VCaP (cell line): ENCODE data around the gene DGCR2.

Experiments
- H3K27ac ChIP-seq: fragments of 450-650 bp; 2 replicates; pipeline ENCODE4 v1.5.1; 2017
- TF ChIP-seq, protein P1 (sequence below): fragments of 450-650 bp; conservative IDR thresholded peaks from 2 replicates; pipeline ENCODE4 v1.5.1; 2017; ENCODE audit warnings: mild to moderate bottlenecking, moderate library complexity

Gene DGCR2

DNA sequence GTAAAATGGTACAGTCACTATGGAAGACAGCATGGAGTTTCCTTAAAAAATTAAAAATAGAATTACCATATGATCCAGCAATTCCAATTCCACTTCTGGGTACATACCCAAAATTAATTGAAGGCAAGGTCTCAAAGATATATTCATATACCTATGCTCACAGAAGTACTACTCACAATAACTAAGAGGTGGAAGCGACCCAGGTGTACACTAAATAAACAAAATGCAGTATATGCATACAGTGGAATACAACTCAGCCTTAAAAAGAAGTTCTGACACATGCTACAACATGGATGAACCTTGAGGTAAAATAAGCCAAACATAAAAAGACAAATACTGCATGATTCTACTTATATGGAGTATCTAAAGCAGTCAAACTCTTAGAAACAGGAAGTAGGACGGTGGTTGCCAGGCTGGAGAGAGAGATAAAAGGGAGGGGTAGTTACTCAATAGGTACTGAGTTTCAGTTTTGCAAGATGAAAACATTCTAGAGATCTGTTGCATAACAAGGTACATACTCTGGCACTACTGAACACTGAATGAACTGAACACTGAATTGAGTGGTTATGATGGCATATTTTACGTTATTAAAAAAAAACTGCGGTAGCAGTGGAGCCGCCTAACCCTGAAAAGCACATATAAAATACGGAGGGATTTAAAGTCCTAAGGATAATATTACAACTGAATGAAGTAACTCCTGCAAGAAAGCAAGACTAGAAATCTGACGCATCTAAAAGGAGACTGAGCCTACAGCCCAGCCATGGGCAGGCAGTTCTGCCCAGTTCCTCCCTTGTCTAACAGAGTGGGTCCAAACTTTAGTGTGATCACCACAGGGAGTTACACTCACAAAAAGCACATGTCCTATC lies 12.8 kb downstream of the DGCR2 start:
- TF ChIP-seq, protein P1, sequence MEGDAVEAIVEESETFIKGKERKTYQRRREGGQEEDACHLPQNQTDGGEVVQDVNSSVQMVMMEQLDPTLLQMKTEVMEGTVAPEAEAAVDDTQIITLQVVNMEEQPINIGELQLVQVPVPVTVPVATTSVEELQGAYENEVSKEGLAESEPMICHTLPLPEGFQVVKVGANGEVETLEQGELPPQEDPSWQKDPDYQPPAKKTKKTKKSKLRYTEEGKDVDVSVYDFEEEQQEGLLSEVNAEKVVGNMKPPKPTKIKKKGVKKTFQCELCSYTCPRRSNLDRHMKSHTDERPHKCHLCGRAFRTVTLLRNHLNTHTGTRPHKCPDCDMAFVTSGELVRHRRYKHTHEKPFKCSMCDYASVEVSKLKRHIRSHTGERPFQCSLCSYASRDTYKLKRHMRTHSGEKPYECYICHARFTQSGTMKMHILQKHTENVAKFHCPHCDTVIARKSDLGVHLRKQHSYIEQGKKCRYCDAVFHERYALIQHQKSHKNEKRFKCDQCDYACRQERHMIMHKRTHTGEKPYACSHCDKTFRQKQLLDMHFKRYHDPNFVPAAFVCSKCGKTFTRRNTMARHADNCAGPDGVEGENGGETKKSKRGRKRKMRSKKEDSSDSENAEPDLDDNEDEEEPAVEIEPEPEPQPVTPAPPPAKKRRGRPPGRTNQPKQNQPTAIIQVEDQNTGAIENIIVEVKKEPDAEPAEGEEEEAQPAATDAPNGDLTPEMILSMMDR: no peak
- no peak overlapping the region for H3K27ac ChIP-seq

DNA sequence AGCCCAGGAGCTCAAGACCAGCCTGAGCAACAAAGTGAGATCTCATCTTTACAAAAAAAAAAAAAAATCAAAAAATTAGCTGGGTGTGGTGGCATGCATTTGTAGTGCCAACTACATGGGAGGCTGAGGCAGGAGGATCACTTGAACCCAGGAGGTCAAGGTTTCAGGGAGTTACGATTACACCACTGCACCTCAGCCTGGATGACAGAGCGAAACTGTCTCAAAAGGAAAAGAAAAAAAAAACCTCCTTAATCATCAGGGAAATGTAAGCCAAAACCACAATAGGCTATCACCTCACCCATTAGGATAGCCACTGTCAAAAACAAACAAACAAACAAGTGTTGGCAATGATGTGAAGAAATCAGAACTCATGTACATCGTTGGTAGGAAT lies 13.4 kb downstream of the DGCR2 start:
- TF ChIP-seq, protein P1: no peak
- no peak overlapping the region for H3K27ac ChIP-seq

DNA sequence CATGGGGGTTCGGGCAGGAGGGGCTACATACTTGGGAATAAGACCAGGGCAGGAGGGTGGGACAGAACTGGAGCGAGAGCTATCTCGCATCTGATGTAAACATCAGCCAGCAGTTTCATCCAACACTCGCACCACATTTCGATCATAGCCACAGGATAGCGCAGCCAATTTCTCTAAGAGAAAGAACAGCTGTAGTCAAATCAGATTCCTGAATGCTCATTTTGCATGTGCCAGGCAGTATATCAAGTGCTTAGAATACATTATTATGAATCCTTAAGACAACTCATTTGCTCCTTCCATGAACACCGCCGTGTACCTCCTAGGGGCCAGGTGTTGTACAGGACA lies 14.5 kb downstream of the DGCR2 start:
- TF ChIP-seq, protein P1: no peak
- no peak overlapping the region for H3K27ac ChIP-seq

DNA sequence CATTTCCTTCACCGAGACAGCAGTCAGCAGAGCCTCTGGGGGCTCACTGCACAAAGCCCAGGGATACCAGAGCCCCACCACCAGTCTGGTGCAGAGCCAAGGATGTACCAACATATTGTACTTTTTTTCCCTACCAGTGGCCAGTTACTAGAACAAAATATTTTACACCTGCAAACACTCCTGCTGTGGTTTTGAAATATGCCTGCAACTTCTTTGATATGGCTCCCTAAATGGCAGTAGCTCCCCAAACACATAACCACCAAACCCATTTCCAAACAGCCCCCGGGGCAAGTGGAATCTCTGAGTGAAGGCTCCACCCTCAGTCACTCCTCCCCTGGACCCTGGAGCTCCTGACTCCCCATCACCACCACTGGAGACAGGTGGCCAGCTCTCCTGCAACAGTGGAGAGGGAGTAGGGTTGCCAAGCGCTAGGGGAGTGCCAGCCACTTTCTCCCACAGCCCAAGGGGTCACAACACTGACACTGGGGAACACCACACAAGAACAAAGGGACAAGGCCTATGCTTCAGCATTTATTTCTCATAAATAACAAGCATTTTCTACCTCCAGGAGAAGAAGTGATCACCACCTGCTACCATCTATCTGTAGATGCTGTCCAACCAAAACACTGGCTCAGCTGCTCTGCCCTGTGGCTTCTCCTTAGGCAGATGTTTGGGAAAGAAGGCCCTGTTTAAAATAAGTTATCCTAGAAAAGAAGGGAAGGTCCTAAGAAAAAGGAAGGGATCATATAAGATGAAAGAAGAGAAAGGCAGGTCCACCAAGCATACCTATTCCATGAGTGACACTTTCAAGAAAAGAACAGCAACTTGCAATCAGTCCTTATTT lies 15.1 kb downstream of the DGCR2 start:
- TF ChIP-seq, protein P1: no peak
- H3K27ac ChIP-seq: no peak overlapping the region

DNA sequence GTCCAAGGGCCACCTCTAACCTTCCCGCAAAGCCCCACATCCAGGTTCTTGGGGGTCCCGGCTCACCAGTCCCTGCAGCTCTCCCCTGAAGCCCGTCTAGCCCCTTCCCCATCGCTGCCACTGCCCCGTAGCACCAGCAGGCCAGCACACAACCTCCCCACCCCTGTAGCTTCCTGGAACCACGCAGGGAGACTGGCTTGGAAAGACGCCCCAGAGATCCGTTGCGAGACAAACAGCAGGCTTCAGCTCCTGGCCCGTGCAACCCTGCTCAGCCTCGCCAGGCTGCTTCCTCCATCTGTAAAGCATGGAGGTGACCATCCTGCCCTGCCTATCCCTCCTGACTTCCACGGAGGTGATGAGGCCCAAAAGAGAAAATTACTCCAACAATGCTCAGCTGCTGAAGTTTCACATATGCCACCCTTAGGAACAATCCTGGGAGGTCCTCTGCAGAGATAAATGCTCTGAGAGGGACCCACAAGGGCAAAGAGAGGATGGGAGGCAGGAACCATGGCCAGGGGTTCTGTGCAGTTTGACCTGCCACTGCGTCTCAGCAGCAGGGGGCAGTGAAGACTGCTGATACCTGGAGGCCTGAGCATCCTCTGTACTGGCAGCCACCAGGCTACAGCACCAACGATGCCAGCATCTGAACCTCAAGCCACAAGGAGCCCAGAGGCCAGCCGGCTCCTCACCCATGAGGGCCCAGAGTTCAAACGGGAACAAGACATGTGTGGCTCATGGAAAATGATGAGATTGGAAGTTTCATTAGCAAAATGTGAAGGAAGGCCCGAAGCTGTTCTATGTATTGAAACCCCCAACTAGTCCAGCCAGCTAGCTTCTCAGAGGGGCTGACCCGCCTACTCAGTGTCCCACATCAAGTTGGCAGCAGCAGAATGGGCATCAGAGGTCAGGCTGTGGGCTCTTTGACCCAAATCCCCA lies 16.1 kb downstream of the DGCR2 start:
- TF ChIP-seq, protein P1: peak; percentile 48

DNA sequence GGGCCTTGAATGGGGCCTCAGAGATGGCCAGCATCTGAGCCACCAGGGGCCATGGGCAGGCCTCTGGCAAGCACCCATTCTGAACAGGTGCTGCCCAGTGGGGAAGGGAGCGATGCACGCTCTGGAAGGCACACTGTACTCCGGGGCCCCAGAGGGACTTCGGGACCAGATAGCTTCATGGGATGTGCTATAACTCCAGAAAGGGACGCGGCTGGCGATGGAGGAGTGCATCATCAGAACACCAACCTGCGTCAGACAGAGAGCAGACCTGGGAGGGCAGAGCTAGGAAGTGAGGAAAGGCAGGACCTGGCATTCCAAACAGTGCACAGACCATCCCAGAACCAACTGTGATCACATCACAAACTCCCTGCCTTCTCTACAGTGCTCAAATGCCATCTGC lies 16.8 kb downstream of the DGCR2 start:
- no peak overlapping the region for H3K27ac ChIP-seq
- TF ChIP-seq, protein P1: no peak

More for the DNA sequence above, 16.1 kb downstream of the DGCR2 start:
- no peak overlapping the region for H3K27ac ChIP-seq
